ENCODE measurements around the gene RAP1GAP2.

RAP1GAP2 gene

GRCh38 chr17:2776589-2777241 is 19.5 kb upstream of the RAP1GAP2 start:
- Histone ChIP-seq H3K9ac (ENCODE audit: low read depth, low read length) (no peak overlapping the region), H3K79me2 (ENCODE audit: insufficient read depth, low read length) (no peaks in the 10 kb centered on the region), H4K20me1 (ENCODE audit: insufficient read depth, low read length) (peaks cover 6% of the 10 kb centered on the region), H3K36me3 (ENCODE audit: insufficient read depth, low read length) (no peaks in the 10 kb centered on the region), H3K9me3 (ENCODE audit: insufficient read depth, low read length, severe bottlenecking) (no peaks in the 10 kb centered on the region), H2AFZ (ENCODE audit: low read depth, low read length) (no peak overlapping the region), H3K4me3 (ENCODE audit: low read depth in 1 of 2, low read length in 2 of 2) (no peak overlapping the region), H3K27ac (ENCODE audit: low read length) (no peak overlapping the region), H3K4me2 (ENCODE audit: insufficient read depth, low read length) (no peak overlapping the region), H3K27me3 (ENCODE audit: insufficient read depth, low read length, poor library complexity) (peaks cover 12% of the 10 kb centered on the region), H3K4me1 (ENCODE audit: insufficient read depth, low read length) (no peaks in the 10 kb centered on the region)
- TF ChIP-seq, protein P1, sequence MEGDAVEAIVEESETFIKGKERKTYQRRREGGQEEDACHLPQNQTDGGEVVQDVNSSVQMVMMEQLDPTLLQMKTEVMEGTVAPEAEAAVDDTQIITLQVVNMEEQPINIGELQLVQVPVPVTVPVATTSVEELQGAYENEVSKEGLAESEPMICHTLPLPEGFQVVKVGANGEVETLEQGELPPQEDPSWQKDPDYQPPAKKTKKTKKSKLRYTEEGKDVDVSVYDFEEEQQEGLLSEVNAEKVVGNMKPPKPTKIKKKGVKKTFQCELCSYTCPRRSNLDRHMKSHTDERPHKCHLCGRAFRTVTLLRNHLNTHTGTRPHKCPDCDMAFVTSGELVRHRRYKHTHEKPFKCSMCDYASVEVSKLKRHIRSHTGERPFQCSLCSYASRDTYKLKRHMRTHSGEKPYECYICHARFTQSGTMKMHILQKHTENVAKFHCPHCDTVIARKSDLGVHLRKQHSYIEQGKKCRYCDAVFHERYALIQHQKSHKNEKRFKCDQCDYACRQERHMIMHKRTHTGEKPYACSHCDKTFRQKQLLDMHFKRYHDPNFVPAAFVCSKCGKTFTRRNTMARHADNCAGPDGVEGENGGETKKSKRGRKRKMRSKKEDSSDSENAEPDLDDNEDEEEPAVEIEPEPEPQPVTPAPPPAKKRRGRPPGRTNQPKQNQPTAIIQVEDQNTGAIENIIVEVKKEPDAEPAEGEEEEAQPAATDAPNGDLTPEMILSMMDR (IDR thresholded peaks at IDR 0.05; ENCODE audit: borderline replicate concordance, extremely low read depth, low read length, poor library complexity, severe bottlenecking), result no peak
- TF ChIP-seq EZH2 (IDR thresholded peaks at IDR 0.05; ENCODE audit: borderline replicate concordance, low read depth, low read length, severe bottlenecking), result peak; percentile 23
- peak; percentile 31; the same call in 1 of the 3 replicates for ATAC-seq (ENCODE audit: insufficient read depth, low read depth)
- DNase-seq, result peak; percentile 32

- no peak overlapping the region for H3K4me2 ChIP-seq (ENCODE audit: insufficient read depth, low read length)
- no peak overlapping the region for H3K4me3 ChIP-seq (ENCODE audit: low read depth in 1 of 2, low read length in 2 of 2)
- no peak overlapping the region for H3K9ac ChIP-seq (ENCODE audit: low read depth, low read length)
- H2AFZ ChIP-seq (ENCODE audit: low read depth, low read length), result no peak overlapping the region
- H4K20me1 ChIP-seq (ENCODE audit: insufficient read depth, low read length), result peaks cover 6% of the 10 kb centered on the region
- DNase-seq (no peak), ATAC-seq (ENCODE audit: insufficient read depth, low read depth) (no peak)
- no peaks in the 10 kb centered on the region for H3K4me1 ChIP-seq (ENCODE audit: insufficient read depth, low read length)
- TF ChIP-seq, protein P1 (IDR thresholded peaks at IDR 0.05; ENCODE audit: borderline replicate concordance, extremely low read depth, low read length, poor library complexity, severe bottlenecking), result no peak
- TF ChIP-seq EZH2 (IDR thresholded peaks at IDR 0.05; ENCODE audit: borderline replicate concordance, low read depth, low read length, severe bottlenecking), result no peak
- H3K27ac ChIP-seq (ENCODE audit: low read length), result no peak overlapping the region
- H3K27me3 ChIP-seq (ENCODE audit: insufficient read depth, low read length, poor library complexity), result peaks cover 12% of the 10 kb centered on the region
- H3K36me3 ChIP-seq (ENCODE audit: insufficient read depth, low read length), result no peaks in the 10 kb centered on the region
- no peaks in the 10 kb centered on the region for H3K9me3 ChIP-seq (ENCODE audit: insufficient read depth, low read length, severe bottlenecking)
- no peaks in the 10 kb centered on the region for H3K79me2 ChIP-seq (ENCODE audit: insufficient read depth, low read length)
Measured at GRCh38 chr17:2777242-2777867, 18.9 kb upstream of the RAP1GAP2 start.

DNA sequence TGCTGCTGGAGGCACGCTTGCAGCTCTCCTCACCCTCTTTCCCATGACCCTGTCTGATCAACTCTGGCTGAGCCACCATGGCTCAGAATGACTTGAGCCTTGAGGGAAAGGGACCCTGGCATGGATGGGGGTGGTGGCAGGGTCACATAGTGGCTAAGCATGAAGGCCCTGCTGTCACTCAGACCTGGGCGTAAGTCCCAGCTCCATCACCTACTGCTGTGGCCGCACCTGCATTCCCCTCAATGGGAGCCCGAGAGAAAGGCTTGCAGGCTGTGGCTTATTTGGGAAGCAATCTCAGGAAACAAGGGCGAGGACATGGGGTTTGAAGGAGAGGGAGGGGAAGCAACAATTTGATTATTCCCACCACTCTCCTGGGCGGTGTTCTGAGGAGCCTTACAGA is 17.7 kb upstream of the RAP1GAP2 start:
- H4K20me1 ChIP-seq (ENCODE audit: insufficient read depth, low read length), result peaks cover 6% of the 10 kb centered on the region
- no peak overlapping the region for H2AFZ ChIP-seq (ENCODE audit: low read depth, low read length)
- DNase-seq, result no peak
- no peak overlapping the region for H3K9ac ChIP-seq (ENCODE audit: low read depth, low read length)
- no peaks in the 10 kb centered on the region for H3K4me1 ChIP-seq (ENCODE audit: insufficient read depth, low read length)
- no peak overlapping the region for H3K4me2 ChIP-seq (ENCODE audit: insufficient read depth, low read length)
- no peaks in the 10 kb centered on the region for H3K36me3 ChIP-seq (ENCODE audit: insufficient read depth, low read length)
- no peak overlapping the region for H3K27ac ChIP-seq (ENCODE audit: low read length)
- no peak overlapping the region for H3K4me3 ChIP-seq (ENCODE audit: low read depth in 1 of 2, low read length in 2 of 2)
- H3K27me3 ChIP-seq (ENCODE audit: insufficient read depth, low read length, poor library complexity), result peaks cover 12% of the 10 kb centered on the region
- no peak for TF ChIP-seq EZH2 (IDR thresholded peaks at IDR 0.05; ENCODE audit: borderline replicate concordance, low read depth, low read length, severe bottlenecking)
- TF ChIP-seq, protein P1 (IDR thresholded peaks at IDR 0.05; ENCODE audit: borderline replicate concordance, extremely low read depth, low read length, poor library complexity, severe bottlenecking), result no peak
- no peaks in the 10 kb centered on the region for H3K79me2 ChIP-seq (ENCODE audit: insufficient read depth, low read length)
- ATAC-seq (ENCODE audit: insufficient read depth, low read depth), result no peak
- H3K9me3 ChIP-seq (ENCODE audit: insufficient read depth, low read length, severe bottlenecking), result no peaks in the 10 kb centered on the region

All from DND-41 (cell line).